Upper lobe of left lung (tissue), 4 donors: ENCODE measurements around the gene NPPC.

Source experiments
- EP300 ChIP-seq, 4 donors: sonication (generic); formaldehyde crosslinking; IDR thresholded peaks; one replicate each; pipeline ENCODE4 v1.5.1; 2017; ENCODE audit warnings: antibody characterized with exemption in 4 of 4, control low read depth in 2 of 4
- POLR2AphosphoS5 ChIP-seq, 2 donors: sonication (generic); formaldehyde crosslinking; IDR thresholded peaks; one replicate each; pipeline ENCODE4 v1.5.1; 2017; ENCODE audit warnings: antibody characterized with exemption in 2 of 2
- TF ChIP-seq, protein P1 (sequence below), 6 experiments: fragments of 450-650 bp in 4 of 6; fragments of 200-600 bp in 2 of 6; sonication (generic) in 2 of 6; IDR thresholded peaks; one replicate each; pipeline ENCODE4 v1.5.1; 2016 to 2019; ENCODE audit warnings: antibody characterized with exemption in 6 of 6

DNA sequence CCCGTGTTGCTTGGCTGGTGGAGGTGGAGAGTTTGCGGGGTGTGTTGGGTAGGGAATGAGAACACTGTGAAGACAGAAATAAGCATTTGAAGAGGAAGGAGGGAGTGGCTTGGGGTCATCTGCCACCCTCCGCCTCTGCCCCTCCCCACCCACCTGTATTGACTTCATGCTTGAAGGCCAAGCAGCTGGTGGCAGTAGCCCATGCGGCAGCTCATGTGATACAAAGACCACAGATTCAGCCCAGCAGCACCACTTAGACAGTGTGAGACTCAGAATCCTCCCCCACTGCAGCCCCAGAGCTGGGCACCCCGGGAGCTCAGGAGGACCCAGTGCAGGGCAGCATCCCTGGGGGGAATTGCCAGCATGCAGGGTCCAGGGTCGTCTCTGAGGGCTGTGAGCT lies 15.4 kb downstream of the NPPC start:
- TF ChIP-seq POLR2AphosphoS5 (IDR thresholded peaks at IDR 0.05) = no peak
- TF ChIP-seq, protein P1, sequence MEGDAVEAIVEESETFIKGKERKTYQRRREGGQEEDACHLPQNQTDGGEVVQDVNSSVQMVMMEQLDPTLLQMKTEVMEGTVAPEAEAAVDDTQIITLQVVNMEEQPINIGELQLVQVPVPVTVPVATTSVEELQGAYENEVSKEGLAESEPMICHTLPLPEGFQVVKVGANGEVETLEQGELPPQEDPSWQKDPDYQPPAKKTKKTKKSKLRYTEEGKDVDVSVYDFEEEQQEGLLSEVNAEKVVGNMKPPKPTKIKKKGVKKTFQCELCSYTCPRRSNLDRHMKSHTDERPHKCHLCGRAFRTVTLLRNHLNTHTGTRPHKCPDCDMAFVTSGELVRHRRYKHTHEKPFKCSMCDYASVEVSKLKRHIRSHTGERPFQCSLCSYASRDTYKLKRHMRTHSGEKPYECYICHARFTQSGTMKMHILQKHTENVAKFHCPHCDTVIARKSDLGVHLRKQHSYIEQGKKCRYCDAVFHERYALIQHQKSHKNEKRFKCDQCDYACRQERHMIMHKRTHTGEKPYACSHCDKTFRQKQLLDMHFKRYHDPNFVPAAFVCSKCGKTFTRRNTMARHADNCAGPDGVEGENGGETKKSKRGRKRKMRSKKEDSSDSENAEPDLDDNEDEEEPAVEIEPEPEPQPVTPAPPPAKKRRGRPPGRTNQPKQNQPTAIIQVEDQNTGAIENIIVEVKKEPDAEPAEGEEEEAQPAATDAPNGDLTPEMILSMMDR (IDR thresholded peaks at IDR 0.05) = no peak
- no peak for TF ChIP-seq EP300 (IDR thresholded peaks at IDR 0.05)
